Trophoblast cell (in vitro differentiated cells and primary cell): ENCODE results near the gene TSFM.

Experiments used
- DNase-seq, 2 donors: peaks; one replicate each; pipeline ENCODE4 v3.0.0-alpha.2; 2016
- H2AFZ ChIP-seq: 2 replicates; pipeline ENCODE4 v1.6.1; 2013; ENCODE audit warnings: low read length, moderate library complexity, mild to moderate bottlenecking; ENCODE audit not compliant: insufficient read depth, poor library complexity
- H2AK5ac ChIP-seq: 2 replicates; pipeline ENCODE4 v1.6.1; 2013; ENCODE audit warnings: mild to moderate bottlenecking, low read length
- H2BK120ac ChIP-seq: 2 replicates; pipeline ENCODE4 v1.6.1; 2013; ENCODE audit warnings: low read length, mild to moderate bottlenecking, moderate library complexity; ENCODE audit not compliant: insufficient read depth, poor library complexity
- H2BK12ac ChIP-seq: 2 replicates; pipeline ENCODE4 v1.6.1; 2013; ENCODE audit warnings: mild to moderate bottlenecking, low read length, moderate library complexity
- H2BK5ac ChIP-seq: 2 replicates; pipeline ENCODE4 v1.6.1; 2013; ENCODE audit warnings: low read length, low read depth, moderate library complexity, mild to moderate bottlenecking; ENCODE audit not compliant: poor library complexity
- H3K14ac ChIP-seq: 2 replicates; pipeline ENCODE4 v1.6.1; 2013; ENCODE audit warnings: mild to moderate bottlenecking, low read length
- H3K18ac ChIP-seq: 2 replicates; pipeline ENCODE4 v1.6.1; 2013; ENCODE audit warnings: mild to moderate bottlenecking, low read length
- H3K23ac ChIP-seq: 2 replicates; pipeline ENCODE4 v1.6.1; 2013; ENCODE audit warnings: low read length
- H3K27ac ChIP-seq: 2 replicates; pipeline ENCODE4 v1.5.1; 2013; ENCODE audit warnings: low read depth, mild to moderate bottlenecking, inconsistent platforms, low read length, moderate library complexity
- H3K27me3 ChIP-seq: 2 replicates; pipeline ENCODE4 v1.6.1; 2013; ENCODE audit warnings: inconsistent platforms, mild to moderate bottlenecking, low read length, moderate library complexity; ENCODE audit not compliant: insufficient read depth
- H3K36me3 ChIP-seq, 2 experiments: 1 replicate in 1 of 2; 2 replicates in 1 of 2; pipeline ENCODE4 v1.6.1; 2013; ENCODE audit warnings: low read length in 2 of 2, mild to moderate bottlenecking in 2 of 2, moderate library complexity in 1 of 2; ENCODE audit not compliant: insufficient read depth in 2 of 2, control insufficient read depth in 1 of 2
- H3K4ac ChIP-seq: 2 replicates; pipeline ENCODE4 v1.6.1; 2013; ENCODE audit warnings: low read depth, mild to moderate bottlenecking, low read length, moderate library complexity
- H3K4me1 ChIP-seq, 2 experiments: 1 replicate in 1 of 2; 2 replicates in 1 of 2; pipeline ENCODE4 v1.6.1; 2013; ENCODE audit warnings: low read length in 2 of 2, mild to moderate bottlenecking in 2 of 2, moderate library complexity in 1 of 2; ENCODE audit not compliant: insufficient read depth in 2 of 2, control insufficient read depth in 1 of 2
- H3K4me2 ChIP-seq: 2 replicates; pipeline ENCODE4 v1.6.1; 2013; ENCODE audit warnings: inconsistent platforms, mild to moderate bottlenecking, low read length, moderate library complexity
- H3K4me3 ChIP-seq: 2 replicates; pipeline ENCODE4 v1.5.1; 2013; ENCODE audit warnings: mild to moderate bottlenecking, low read depth, low read length, inconsistent platforms
- H3K79me1 ChIP-seq: one replicate; pipeline ENCODE4 v1.6.1; 2013; ENCODE audit warnings: low read length
- H3K79me2 ChIP-seq: 2 replicates; pipeline ENCODE4 v1.6.1; 2013; ENCODE audit warnings: low read length, mild to moderate bottlenecking; ENCODE audit not compliant: control insufficient read depth, insufficient read depth, poor library complexity
- H3K9ac ChIP-seq: 2 replicates; pipeline ENCODE4 v1.6.1; 2013; ENCODE audit warnings: mild to moderate bottlenecking, low read length
- H3K9me3 ChIP-seq: 2 replicates; pipeline ENCODE4 v1.6.1; 2013; ENCODE audit warnings: low read depth, mild to moderate bottlenecking, control low read depth, inconsistent platforms, low read length; ENCODE audit not compliant: insufficient read depth
- H4K12ac ChIP-seq: 2 replicates; pipeline ENCODE4 v1.6.1; 2013; ENCODE audit warnings: low read depth, mild to moderate bottlenecking, low read length, moderate library complexity
- H4K8ac ChIP-seq: 2 replicates; pipeline ENCODE4 v1.6.1; 2013; ENCODE audit warnings: low read depth, mild to moderate bottlenecking, low read length, moderate library complexity
- H4K91ac ChIP-seq: one replicate; pipeline ENCODE4 v1.6.1; 2013; ENCODE audit warnings: low read depth, mild to moderate bottlenecking, low read length, moderate library complexity
- WGBS: extraction: QIAGEN DNeasy Blood & Tissue Kit; methylation state at CpG from one replicate; pipeline ENCODE4 v1.1.7; 2013; ENCODE audit warnings: missing lambda C conversion rate; ENCODE audit not compliant: insufficient read length, insufficient coverage; ENCODE audit errors: extremely low coverage; 5-methylcytosine and 5-hydroxymethylcytosine counted together

Gene TSFM

DNA sequence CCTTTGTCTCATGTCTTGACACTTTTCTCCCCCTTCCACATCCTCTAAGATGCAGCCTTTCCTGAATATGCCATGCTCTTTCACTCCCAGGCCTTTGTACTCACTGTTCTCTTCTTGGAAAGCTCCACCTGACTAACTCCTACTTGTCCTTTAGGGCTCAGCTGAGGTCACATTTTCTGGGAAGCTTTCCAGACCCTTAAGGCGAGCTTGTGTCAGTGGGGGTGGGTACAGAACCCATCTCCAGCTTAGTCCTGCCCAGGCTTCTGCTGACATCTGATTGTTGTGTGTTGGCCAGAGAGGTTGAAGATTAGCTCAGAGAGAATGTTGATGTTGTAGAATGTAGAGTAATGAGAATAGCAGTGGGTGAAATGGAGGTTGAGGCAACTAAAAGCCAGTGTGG lies 2.9 kb upstream of the TSFM start:
- Histone ChIP-seq H2BK12ac (no peak overlapping the region), H3K4ac (no peak overlapping the region), H2AFZ (no peak overlapping the region), H2BK120ac (no peak overlapping the region), H3K27ac (no peak overlapping the region), H3K23ac (no peak overlapping the region), H3K4me1 (peaks cover 0 to 3% of the 10 kb centered on the region in 2 experiments), H3K9me3 (no peaks in the 10 kb centered on the region), H3K14ac (no peak overlapping the region), H3K27me3 (no peaks in the 10 kb centered on the region), H3K4me2 (no peak overlapping the region), H4K12ac (no peak overlapping the region), H3K4me3 (no peak overlapping the region), H3K18ac (no peak overlapping the region), H2AK5ac (no peak overlapping the region), H3K79me2 (peaks cover 7% of the 10 kb centered on the region), H2BK5ac (no peak overlapping the region), H4K91ac (no peak overlapping the region), H3K79me1 (peaks cover 3% of the 10 kb centered on the region), H4K8ac (no peak overlapping the region), H3K36me3 (no peaks in the 10 kb centered on the region), H3K9ac (no peak overlapping the region)
- no peak for DNase-seq
- WGBS: no CpG with 5 or more reads among the region's 1 CpG

DNA sequence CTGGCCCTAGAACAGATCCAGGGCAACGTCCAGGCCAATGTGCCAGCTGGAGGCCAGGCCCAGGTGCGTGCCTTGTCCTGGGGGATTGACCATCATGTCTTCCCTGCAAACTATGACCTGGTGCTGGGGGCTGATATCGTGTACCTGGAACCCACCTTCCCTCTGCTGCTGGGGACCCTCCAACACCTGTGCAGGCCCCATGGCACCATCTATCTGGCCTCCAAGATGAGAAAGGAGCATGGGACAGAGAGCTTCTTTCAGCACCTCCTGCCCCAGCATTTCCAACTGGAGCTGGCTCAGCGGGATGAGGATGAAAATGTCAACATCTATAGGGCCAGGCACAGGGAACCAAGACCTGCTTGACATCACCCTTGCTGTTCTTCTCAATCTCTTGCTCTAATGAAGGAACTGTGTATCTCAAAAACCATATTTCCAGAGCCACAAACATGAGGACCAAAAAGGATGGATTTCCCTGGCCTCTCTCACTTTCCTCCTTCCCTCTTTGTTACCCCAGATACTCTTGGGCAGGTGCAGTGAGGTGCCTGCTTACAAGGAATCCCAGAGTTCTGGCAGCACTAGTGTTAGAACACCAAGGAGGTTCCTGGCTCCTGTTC lies 2.2 kb upstream of the TSFM start:
- WGBS: no CpG with 5 or more reads among the region's 4 CpGs
- H2BK12ac ChIP-seq: no peak overlapping the region
- H3K23ac ChIP-seq: no peak overlapping the region
- H4K12ac ChIP-seq: no peak overlapping the region
- H3K4me2 ChIP-seq: no peak overlapping the region
- no peak overlapping the region for H4K8ac ChIP-seq
- H3K4me1 ChIP-seq: peaks cover 0 to 3% of the 10 kb centered on the region in 2 experiments
- H3K79me1 ChIP-seq: peaks cover 3% of the 10 kb centered on the region
- no peak overlapping the region for H4K91ac ChIP-seq
- H2AK5ac ChIP-seq: no peak overlapping the region
- H3K4me3 ChIP-seq: no peak overlapping the region
- H3K27me3 ChIP-seq: no peaks in the 10 kb centered on the region
- H3K9me3 ChIP-seq: no peaks in the 10 kb centered on the region
- H2AFZ ChIP-seq: no peak overlapping the region
- peaks cover 0 to 2% of the 10 kb centered on the region in 2 experiments for H3K36me3 ChIP-seq
- no peak overlapping the region for H3K14ac ChIP-seq
- H3K4ac ChIP-seq: no peak overlapping the region
- H2BK5ac ChIP-seq: no peak overlapping the region
- H3K79me2 ChIP-seq: peaks cover 7% of the 10 kb centered on the region
- DNase-seq: no peak
- no peak overlapping the region for H2BK120ac ChIP-seq
- no peak overlapping the region for H3K18ac ChIP-seq
- H3K27ac ChIP-seq: no peak overlapping the region
- H3K9ac ChIP-seq: no peak overlapping the region

- peaks cover 3 to 10% of the 10 kb centered on the region in 2 experiments for H3K36me3 ChIP-seq
- no peak overlapping the region for H2BK12ac ChIP-seq
- no peak overlapping the region for H3K18ac ChIP-seq
- H3K4ac ChIP-seq: no peak overlapping the region
- no peak overlapping the region for H2AFZ ChIP-seq
- no peak overlapping the region for H3K14ac ChIP-seq
- H3K9ac ChIP-seq: no peak overlapping the region
- H3K79me1 ChIP-seq: peaks cover 3% of the 10 kb centered on the region
- H4K12ac ChIP-seq: no peak overlapping the region
- H3K79me2 ChIP-seq: peaks cover 7% of the 10 kb centered on the region
- no peak overlapping the region for H3K23ac ChIP-seq
- no peak overlapping the region for H3K4me3 ChIP-seq
- no peak for DNase-seq
- WGBS: no CpG with 5 or more reads among the region's 3 CpGs
- no peak overlapping the region for H3K4me2 ChIP-seq
- H3K27me3 ChIP-seq: no peaks in the 10 kb centered on the region
- no peaks in the 10 kb centered on the region for H3K9me3 ChIP-seq
- no peak overlapping the region for H2AK5ac ChIP-seq
- H3K4me1 ChIP-seq: peaks cover 0 to 3% of the 10 kb centered on the region in 2 experiments
- H4K8ac ChIP-seq: no peak overlapping the region
- no peak overlapping the region for H2BK5ac ChIP-seq
- H2BK120ac ChIP-seq: no peak overlapping the region
- no peak overlapping the region for H4K91ac ChIP-seq
- no peak overlapping the region for H3K27ac ChIP-seq
These were observed 1.3 kb upstream of the TSFM start for GRCh38 chr12:57781244-57781643.

GRCh38 chr12:57781801-57782200 lies 786 bp upstream of the TSFM start:
- Histone ChIP-seq H3K23ac (no peak overlapping the region), H3K79me2 (peaks cover 7% of the 10 kb centered on the region), H2AFZ (no peak overlapping the region), H3K4me3 (no peak overlapping the region), H2AK5ac (no peak overlapping the region), H3K27ac (no peak overlapping the region), H2BK120ac (no peak overlapping the region), H2BK5ac (no peak overlapping the region), H3K4ac (no peak overlapping the region), H3K36me3 (peaks cover 3 to 13% of the 10 kb centered on the region in 2 experiments), H3K18ac (no peak overlapping the region), H3K9me3 (no peaks in the 10 kb centered on the region), H3K4me1 (peaks cover 0 to 3% of the 10 kb centered on the region in 2 experiments), H4K91ac (no peak overlapping the region), H3K27me3 (no peaks in the 10 kb centered on the region), H3K9ac (no peak overlapping the region), H2BK12ac (no peak overlapping the region), H4K8ac (no peak overlapping the region), H3K79me1 (peaks cover 3% of the 10 kb centered on the region), H3K14ac (no peak overlapping the region), H4K12ac (no peak overlapping the region), H3K4me2 (no peak overlapping the region)
- WGBS: no CpG with 5 or more reads among the region's 2 CpGs
- no peak for DNase-seq
